ENCODE data around the gene LMBRD2.

DNA sequence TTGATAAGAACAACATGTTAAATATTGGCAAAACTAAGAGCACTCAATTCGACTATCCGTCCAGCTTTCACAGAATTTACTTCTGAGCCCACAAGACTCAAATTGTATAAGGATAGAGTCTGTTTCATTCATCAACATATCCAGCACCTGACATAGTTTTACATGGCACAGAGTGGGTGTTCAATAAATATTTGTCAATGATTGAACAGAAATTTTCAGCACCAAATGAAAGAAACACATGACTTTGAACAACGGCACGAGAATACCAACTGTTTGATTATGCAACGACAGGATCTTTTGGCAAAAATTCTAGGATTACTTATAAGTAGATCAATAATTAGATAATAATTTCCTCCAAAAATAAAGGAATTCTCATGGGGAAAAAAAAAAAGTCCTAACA is 42.1 kb upstream of the LMBRD2 start:
- TF ChIP-seq, protein P1, sequence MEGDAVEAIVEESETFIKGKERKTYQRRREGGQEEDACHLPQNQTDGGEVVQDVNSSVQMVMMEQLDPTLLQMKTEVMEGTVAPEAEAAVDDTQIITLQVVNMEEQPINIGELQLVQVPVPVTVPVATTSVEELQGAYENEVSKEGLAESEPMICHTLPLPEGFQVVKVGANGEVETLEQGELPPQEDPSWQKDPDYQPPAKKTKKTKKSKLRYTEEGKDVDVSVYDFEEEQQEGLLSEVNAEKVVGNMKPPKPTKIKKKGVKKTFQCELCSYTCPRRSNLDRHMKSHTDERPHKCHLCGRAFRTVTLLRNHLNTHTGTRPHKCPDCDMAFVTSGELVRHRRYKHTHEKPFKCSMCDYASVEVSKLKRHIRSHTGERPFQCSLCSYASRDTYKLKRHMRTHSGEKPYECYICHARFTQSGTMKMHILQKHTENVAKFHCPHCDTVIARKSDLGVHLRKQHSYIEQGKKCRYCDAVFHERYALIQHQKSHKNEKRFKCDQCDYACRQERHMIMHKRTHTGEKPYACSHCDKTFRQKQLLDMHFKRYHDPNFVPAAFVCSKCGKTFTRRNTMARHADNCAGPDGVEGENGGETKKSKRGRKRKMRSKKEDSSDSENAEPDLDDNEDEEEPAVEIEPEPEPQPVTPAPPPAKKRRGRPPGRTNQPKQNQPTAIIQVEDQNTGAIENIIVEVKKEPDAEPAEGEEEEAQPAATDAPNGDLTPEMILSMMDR (IDR thresholded peaks at IDR 0.05) = no peak
- no peak for TF ChIP-seq POLR2AphosphoS5 (IDR thresholded peaks at IDR 0.05)
